Heart left ventricle (tissue), 16 donors: Measurements from ENCODE around the gene NPTX1. TPM values are rescaled to one million over a fixed set of nuclear protein-coding genes. Genes with fewer than 3 reads are reported as not detected.
A peak's percentile ranks its signal among the peaks of the same experiment; 100 is the strongest.

Experiments used
- ATAC-seq, 4 donors: fragments of 200-7000 bp; cut with Tn5 transposase; one replicate each; pipeline ENCODE4 v1.9.1; 2020 to 2022; ENCODE audit warnings: moderate library complexity in 4 of 4, mild to moderate bottlenecking in 3 of 4, moderate number of reproducible peaks in 1 of 4
- DNase-seq, 5 donors: peaks; one replicate each; pipeline ENCODE4 v3.0.0-alpha.2; 2020
- H3K27ac ChIP-seq, 12 donors: fragments of 200-600 bp; sonication (generic) in 4 of 12; one replicate each; pipeline versions ENCODE4 v1.5.0 to v1.8.0; 2016 to 2022; ENCODE audit warnings: mild to moderate bottlenecking in 2 of 12
- H3K27me3 ChIP-seq, 9 donors: fragments of 200-600 bp; sonication (generic) in 2 of 9; one replicate each; pipeline versions ENCODE4 v1.5.1 to v1.8.0; 2016 to 2022; ENCODE audit warnings: mild to moderate bottlenecking in 3 of 9
- H3K36me3 ChIP-seq, 9 donors: fragments of 200-600 bp; sonication (generic) in 2 of 9; one replicate each; pipeline versions ENCODE4 v1.5.0 to v1.8.0; 2018 to 2022; ENCODE audit warnings: mild to moderate bottlenecking in 2 of 9
- H3K4me1 ChIP-seq, 12 donors: fragments of 200-600 bp; sonication (generic) in 4 of 12; one replicate each; pipeline versions ENCODE4 v1.5.0 to v1.8.0; 2016 to 2022; ENCODE audit warnings: mild to moderate bottlenecking in 3 of 12
- H3K4me3 ChIP-seq, 12 donors: fragments of 200-600 bp; sonication (generic) in 4 of 12; one replicate each; pipeline versions ENCODE4 v1.5.0 to v1.8.0; 2017 to 2022; ENCODE audit warnings: mild to moderate bottlenecking in 9 of 12, moderate library complexity in 4 of 12
- H3K9me3 ChIP-seq, 12 donors: fragments of 200-600 bp; sonication (generic) in 4 of 12; one replicate each; pipeline versions ENCODE4 v1.5.0 to v1.8.0; 2016 to 2022; ENCODE audit warnings: mild to moderate bottlenecking in 1 of 12
- CTCF ChIP-seq, 12 donors: fragments of 200-600 bp; sonication (generic) in 4 of 12; IDR thresholded peaks; one replicate each; pipeline versions ENCODE4 v1.5.0 to v1.8.0; 2018 to 2022; ENCODE audit warnings: antibody characterized with exemption in 12 of 12, mild to moderate bottlenecking in 5 of 12
- POLR2A ChIP-seq, 2 donors: fragments of 450-650 bp; IDR thresholded peaks; one replicate each; pipeline ENCODE4 v1.6.1; 2017; ENCODE audit warnings: antibody characterized with exemption in 2 of 2, mild to moderate bottlenecking in 2 of 2, moderate library complexity in 2 of 2
- WGBS, 4 donors: extraction: QIAGEN DNeasy Blood & Tissue Kit in 2 of 4; methylation state at CpG; one replicate each; pipeline versions ENCODE4 v1.1.5 to v1.1.7; 2013 to 2018; 5-methylcytosine and 5-hydroxymethylcytosine counted together
- intact Hi-C, 10 donors: fragments of 100-400 bp; cut with DNase I; formaldehyde crosslinking; loops; one replicate each; pipeline versions ENCODE4 v1.11.1 to v1.14.2; 2022
- polyA plus RNA-seq, 2 donors: library from polyadenylated mRNA; stranded (reverse); fragments of 200-250 nt; gene quantifications; one replicate each; pipeline ENCODE4 v1.2.3, GENCODE V29; 2013
- total RNA-seq, 9 donors: library from RNA; depleted of rRNA in 2 of 9; stranded (reverse); fragments of >200 nt in 2 of 9; fragmentation: NEBNext Ultra II Directional in 3 of 9; extraction: Animal tissue kit (Norgen Biotek cat#: 25700) in 3 of 9; gene quantifications; one replicate each; pipeline versions ENCODE4 v1.1.0 to v1.2.4, GENCODE V29; 2016 to 2023
- donor health status: ischemic (EF 13 %, LVEDD 7.1; RV severe dilation, severe dysfunction).
- donor health status: healthy with polysubstance abuse.
- donor health status: DM: no; HTN: yes; CAD: no.
- donor health status: DM: no; HTN: no; CAD: no.
- donor health status: ischemic (EF 25% LVEDD 6.9; RV normal size, moderate dysfunction).
- donor health status: ischemic (EF 25% LVEDD 5.7; RV mildly dilated, moderate dysfunction).
- donor health status: healthy.
- donor health status: DM: yes; HTN: yes; CAD: no.
- donor health status: ischemic (EF 35%, LVEDD 5.7; RV mildly dilated, moderate dysfunction).
- donor health status: nonischemic (EF 11% LVEDD 7.7; RV severe dilation, severe dysfunction).
- donor health status: DM: yes; HTN: yes; CAD: no.
- donor health status: PGD.
- donor health status: ischemic (EF 29% LVEDD 5.4; RV normal size, mild dysfunction).
- donor health status: nonischemic (EF 23%, LVEDD 6.1; RV moderate dilation, normal function).

Gene NPTX1
- total and polyA plus RNA-seq, 11 donors: 0.01 to 0.58 (median 0.09) TPM; not detected in 7

- 65 to 81% (median 77%) methylated on average over 8 to 13 of the region's 13 CpGs for WGBS, 4 donors
- TF ChIP-seq CTCF (IDR thresholded peaks at IDR 0.05) (no peak), POLR2A (IDR thresholded peaks at IDR 0.05) (no peak)
- intact Hi-C loops: loop anchor here in 6 of 10 donors (2.0 to 10.0 kb wide), 7 partner anchors 151 to 681 kb away; no protein-coding TSS in a partner anchor
These were observed 52.7 kb downstream of the NPTX1 start for GRCh38 chr17:80423536-80424225.

GRCh38 chr17:80422981-80423380 lies 53.4 kb downstream of the NPTX1 start:
- no peak overlapping the region for H3K27ac ChIP-seq
- ATAC-seq (peak; percentile 9 to 56 (median 51)), DNase-seq (peak in 1 of 5 donors; percentile 53)
- peaks cover 0 to 20% (median 4%) of the 10 kb centered on the region in 12 donors for H3K4me1 ChIP-seq
- H3K9me3 ChIP-seq: no peaks in the 10 kb centered on the region
- no peak for TF ChIP-seq POLR2A (IDR thresholded peaks at IDR 0.05)
- TF ChIP-seq CTCF (IDR thresholded peaks at IDR 0.05): no peak
- no peaks in the 10 kb centered on the region for H3K27me3 ChIP-seq
- 59 to 76% (median 61%) methylated on average over 9 to 20 of the region's 20 CpGs for WGBS, 4 donors
- H3K4me3 ChIP-seq: no peak overlapping the region
- intact Hi-C loops: loop anchor here in 6 of 10 donors (10.0 kb wide), 6 partner anchors 152 to 682 kb away; no protein-coding TSS in a partner anchor
- peaks cover 0 to 17% (median 5%) of the 10 kb centered on the region in 9 donors for H3K36me3 ChIP-seq

More at GRCh38 chr17:80423536-80424225, 52.7 kb downstream of the NPTX1 start:
- Histone ChIP-seq H3K27me3 (no peaks in the 10 kb centered on the region), H3K27ac (no peak overlapping the region), H3K36me3 (peaks cover 0 to 17% (median 4%) of the 10 kb centered on the region in 9 donors), H3K4me1 (peaks cover 0 to 20% (median 4%) of the 10 kb centered on the region in 12 donors), H3K4me3 (no peak overlapping the region), H3K9me3 (no peaks in the 10 kb centered on the region)
- ATAC-seq: no peak
- no peak for DNase-seq

- intact Hi-C loops: loop anchor here in 6 of 10 donors (10.0 kb wide), 6 partner anchors 153 to 683 kb away; no protein-coding TSS in a partner anchor
- Histone ChIP-seq H3K4me3 (no peak overlapping the region), H3K27ac (no peak overlapping the region), H3K36me3 (peaks cover 0 to 24% (median 12%) of the 10 kb centered on the region in 9 donors), H3K27me3 (no peaks in the 10 kb centered on the region), H3K9me3 (no peaks in the 10 kb centered on the region), H3K4me1 (peaks cover 0 to 21% (median 5%) of the 10 kb centered on the region in 12 donors)
- WGBS, 4 donors: 74 to 90% (median 86%) methylated on average over 17 to 18 of the region's 18 CpGs
- DNase-seq (no peak), ATAC-seq (no peak)
- TF ChIP-seq POLR2A (IDR thresholded peaks at IDR 0.05): no peak
- no peak for TF ChIP-seq CTCF (IDR thresholded peaks at IDR 0.05)
These were observed 54.1 kb downstream of the NPTX1 start for GRCh38 chr17:80422276-80422675.

GRCh38 chr17:80421381-80422090 lies 54.9 kb downstream of the NPTX1 start:
- TF ChIP-seq POLR2A (IDR thresholded peaks at IDR 0.05) (no peak), CTCF (IDR thresholded peaks at IDR 0.05) (no peak)
- no peak for DNase-seq
- intact Hi-C loops: loop anchor here in 6 of 10 donors (10.0 kb wide), 6 partner anchors 153 to 683 kb away; no protein-coding TSS in a partner anchor
- 68 to 75% (median 72%) methylated on average over 11 to 20 of the region's 20 CpGs for WGBS, 4 donors
- no peaks in the 10 kb centered on the region for H3K9me3 ChIP-seq
- peak in 1 of 4 donors; percentile 6 for ATAC-seq
- H3K4me1 ChIP-seq: peaks cover 0 to 21% (median 5%) of the 10 kb centered on the region in 12 donors
- H3K27ac ChIP-seq: no peak overlapping the region
- no peaks in the 10 kb centered on the region for H3K27me3 ChIP-seq
- H3K4me3 ChIP-seq: no peak overlapping the region
- H3K36me3 ChIP-seq: peaks cover 0 to 28% (median 16%) of the 10 kb centered on the region in 9 donors
